Measurements from ENCODE around the gene DNAH2.

DNA sequence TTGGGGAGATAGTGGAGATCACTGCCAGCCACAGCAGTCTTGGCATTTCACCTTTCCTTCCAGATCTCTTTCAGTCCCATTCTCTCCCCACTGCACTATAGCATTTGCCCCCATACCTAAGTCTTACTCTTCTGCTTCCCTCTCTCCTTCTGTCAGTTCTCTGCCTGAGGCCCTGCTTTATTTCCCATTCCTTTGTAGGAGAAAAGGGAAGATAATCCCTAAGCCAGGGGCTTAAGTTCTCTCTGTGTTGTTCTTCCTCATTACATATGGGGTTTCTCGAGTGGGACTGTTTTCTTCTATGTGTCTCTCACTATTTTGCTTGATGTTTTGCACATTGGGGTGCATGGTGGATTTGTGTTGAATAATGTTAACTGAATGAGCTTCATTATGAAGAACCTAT, 122.9 kb downstream of the DNAH2 start:
- TF ChIP-seq POLR2A (IDR thresholded peaks at IDR 0.05) (no peak), CTCF (IDR thresholded peaks at IDR 0.05) (no peak)

Measured in testis (tissue), 2 donors.